Measurements from ENCODE around the gene VPS18. TPM values are rescaled to one million over a fixed set of nuclear protein-coding genes. Genes with fewer than 3 reads are reported as not detected.

VPS18 gene
- total RNA-seq, 1 experiment from 2014 or later: 16.9 TPM

DNA sequence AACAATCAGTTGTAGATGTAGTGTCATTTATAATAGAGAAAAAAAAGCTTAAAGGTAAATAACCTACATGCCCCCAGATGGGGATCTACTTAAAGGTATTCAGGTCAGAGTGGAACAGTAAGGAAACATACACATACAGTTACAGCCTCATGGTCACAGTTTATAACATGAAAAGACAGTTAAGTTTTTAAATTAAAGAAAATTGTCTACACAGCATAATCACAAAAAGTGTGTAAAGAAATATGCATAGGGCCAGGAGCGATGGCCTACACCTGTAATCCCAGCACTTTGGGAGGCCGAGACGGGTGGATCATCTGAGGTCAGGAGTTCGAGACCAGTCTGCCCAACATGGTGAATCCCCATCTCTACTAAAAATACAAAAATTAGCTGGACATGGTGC lies 27.1 kb upstream of the VPS18 start:
- H2AFZ ChIP-seq (ENCODE audit: low read depth, low read length, poor library complexity, severe bottlenecking): no peak overlapping the region
- intact Hi-C loops (cut with micrococcal nuclease): no loop called here
- H3K27ac ChIP-seq (ENCODE audit: low read depth, low read length): no peak overlapping the region
- H3K4me2 ChIP-seq (ENCODE audit: low read length): no peak overlapping the region
- H3K9me3 ChIP-seq (ENCODE audit: control insufficient read depth in 1 of 2, insufficient read depth in 1 of 2, low read depth in 1 of 2, low read length in 2 of 2): no peaks in the 10 kb centered on the region
- ChIA-PET POLR2A (no interaction called here), CTCF (no interaction called here), RAD21 (ENCODE audit: low non-redundant PET in 1 of 2, low total read pairs in 2 of 2, uncharacterized antibody in 2 of 2, unreplicated experiment in 2 of 2) (no interaction called here)
- no peak overlapping the region for H3K4me3 ChIP-seq (replicated peaks in 1 of 2; ENCODE audit: low read depth in 1 of 2, low read length in 2 of 2)
- ATAC-seq: no peak
- TF ChIP-seq POLR2A (IDR thresholded peaks at IDR 0.05; ENCODE audit: borderline replicate concordance, extremely low read depth, insufficient read depth, insufficient read length) (no peak), ELF1 (IDR thresholded peaks at IDR 0.05; ENCODE audit: borderline replicate concordance, low read depth) (no peak), RAD21 (IDR thresholded peaks at IDR 0.05; ENCODE audit: low read depth) (no peak), ZFX (IDR thresholded peaks at IDR 0.05) (no peak), SRF (IDR thresholded peaks at IDR 0.05; ENCODE audit: low read depth) (no peak)
- TF ChIP-seq, protein P1, sequence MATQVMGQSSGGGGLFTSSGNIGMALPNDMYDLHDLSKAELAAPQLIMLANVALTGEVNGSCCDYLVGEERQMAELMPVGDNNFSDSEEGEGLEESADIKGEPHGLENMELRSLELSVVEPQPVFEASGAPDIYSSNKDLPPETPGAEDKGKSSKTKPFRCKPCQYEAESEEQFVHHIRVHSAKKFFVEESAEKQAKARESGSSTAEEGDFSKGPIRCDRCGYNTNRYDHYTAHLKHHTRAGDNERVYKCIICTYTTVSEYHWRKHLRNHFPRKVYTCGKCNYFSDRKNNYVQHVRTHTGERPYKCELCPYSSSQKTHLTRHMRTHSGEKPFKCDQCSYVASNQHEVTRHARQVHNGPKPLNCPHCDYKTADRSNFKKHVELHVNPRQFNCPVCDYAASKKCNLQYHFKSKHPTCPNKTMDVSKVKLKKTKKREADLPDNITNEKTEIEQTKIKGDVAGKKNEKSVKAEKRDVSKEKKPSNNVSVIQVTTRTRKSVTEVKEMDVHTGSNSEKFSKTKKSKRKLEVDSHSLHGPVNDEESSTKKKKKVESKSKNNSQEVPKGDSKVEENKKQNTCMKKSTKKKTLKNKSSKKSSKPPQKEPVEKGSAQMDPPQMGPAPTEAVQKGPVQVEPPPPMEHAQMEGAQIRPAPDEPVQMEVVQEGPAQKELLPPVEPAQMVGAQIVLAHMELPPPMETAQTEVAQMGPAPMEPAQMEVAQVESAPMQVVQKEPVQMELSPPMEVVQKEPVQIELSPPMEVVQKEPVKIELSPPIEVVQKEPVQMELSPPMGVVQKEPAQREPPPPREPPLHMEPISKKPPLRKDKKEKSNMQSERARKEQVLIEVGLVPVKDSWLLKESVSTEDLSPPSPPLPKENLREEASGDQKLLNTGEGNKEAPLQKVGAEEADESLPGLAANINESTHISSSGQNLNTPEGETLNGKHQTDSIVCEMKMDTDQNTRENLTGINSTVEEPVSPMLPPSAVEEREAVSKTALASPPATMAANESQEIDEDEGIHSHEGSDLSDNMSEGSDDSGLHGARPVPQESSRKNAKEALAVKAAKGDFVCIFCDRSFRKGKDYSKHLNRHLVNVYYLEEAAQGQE (IDR thresholded peaks at IDR 0.05; ENCODE audit: low read depth): no peak
- TF ChIP-seq, protein P2, sequence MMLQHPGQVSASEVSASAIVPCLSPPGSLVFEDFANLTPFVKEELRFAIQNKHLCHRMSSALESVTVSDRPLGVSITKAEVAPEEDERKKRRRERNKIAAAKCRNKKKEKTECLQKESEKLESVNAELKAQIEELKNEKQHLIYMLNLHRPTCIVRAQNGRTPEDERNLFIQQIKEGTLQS (IDR thresholded peaks at IDR 0.05): no peak
- TF ChIP-seq, protein P3, sequence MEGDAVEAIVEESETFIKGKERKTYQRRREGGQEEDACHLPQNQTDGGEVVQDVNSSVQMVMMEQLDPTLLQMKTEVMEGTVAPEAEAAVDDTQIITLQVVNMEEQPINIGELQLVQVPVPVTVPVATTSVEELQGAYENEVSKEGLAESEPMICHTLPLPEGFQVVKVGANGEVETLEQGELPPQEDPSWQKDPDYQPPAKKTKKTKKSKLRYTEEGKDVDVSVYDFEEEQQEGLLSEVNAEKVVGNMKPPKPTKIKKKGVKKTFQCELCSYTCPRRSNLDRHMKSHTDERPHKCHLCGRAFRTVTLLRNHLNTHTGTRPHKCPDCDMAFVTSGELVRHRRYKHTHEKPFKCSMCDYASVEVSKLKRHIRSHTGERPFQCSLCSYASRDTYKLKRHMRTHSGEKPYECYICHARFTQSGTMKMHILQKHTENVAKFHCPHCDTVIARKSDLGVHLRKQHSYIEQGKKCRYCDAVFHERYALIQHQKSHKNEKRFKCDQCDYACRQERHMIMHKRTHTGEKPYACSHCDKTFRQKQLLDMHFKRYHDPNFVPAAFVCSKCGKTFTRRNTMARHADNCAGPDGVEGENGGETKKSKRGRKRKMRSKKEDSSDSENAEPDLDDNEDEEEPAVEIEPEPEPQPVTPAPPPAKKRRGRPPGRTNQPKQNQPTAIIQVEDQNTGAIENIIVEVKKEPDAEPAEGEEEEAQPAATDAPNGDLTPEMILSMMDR (IDR thresholded peaks at IDR 0.05 in 2 of 3, conservative IDR thresholded peaks at IDR 0.05 in 1 of 3; ENCODE audit: borderline replicate concordance in 1 of 3, insufficient read depth in 1 of 3, low read depth in 2 of 3, low read length in 2 of 3): no peak
- H3K36me3 ChIP-seq (ENCODE audit: control insufficient read depth in 1 of 2, insufficient read depth in 2 of 2, low read length in 2 of 2): no peaks in the 10 kb centered on the region
- H3K79me2 ChIP-seq (ENCODE audit: insufficient read depth, low read length): no peaks in the 10 kb centered on the region
- no peaks in the 10 kb centered on the region for H4K20me1 ChIP-seq (ENCODE audit: insufficient read depth)
- H3K4me1 ChIP-seq (ENCODE audit: control insufficient read depth in 1 of 2, insufficient read depth in 2 of 2, low read length in 2 of 2): peaks cover 15 to 20% of the 10 kb centered on the region in 2 experiments
- BruUV-seq (replicated peaks): no TSS peak
- no peak for DNase-seq (ENCODE audit: low read depth, low spot score)
- no peak overlapping the region for H3K9ac ChIP-seq (ENCODE audit: low read length)
- H3K9me2 ChIP-seq (ENCODE audit: insufficient read depth): no peaks in the 10 kb centered on the region
- no peaks in the 10 kb centered on the region for H3K27me3 ChIP-seq (ENCODE audit: insufficient read depth, low read length)

Measured in HCT116 (cell line).